Neural cell (in vitro differentiated cells): ENCODE data around the gene FUT7.

Source experiments
- EP300 ChIP-seq: fragments of 450-650 bp; conservative IDR thresholded peaks from 2 replicates; pipeline ENCODE4 v1.6.1; 2014; ENCODE audit warnings: antibody characterized with exemption, mild to moderate bottlenecking, moderate library complexity; ENCODE audit not compliant: poor library complexity, severe bottlenecking
- EZH2 ChIP-seq: fragments of 200-600, 300-800 bp; shearing (Covaris generic), sonication (generic); IDR thresholded peaks from 2 replicates; pipeline ENCODE4 v1.6.1; 2014; ENCODE audit warnings: antibody characterized with exemption, low read length, borderline replicate concordance, mild to moderate bottlenecking; ENCODE audit not compliant: insufficient read depth, poor library complexity, severe bottlenecking
- MXI1 ChIP-seq: fragments of 450-650 bp; conservative IDR thresholded peaks from 2 replicates; pipeline ENCODE4 v1.6.1; 2014; ENCODE audit warnings: antibody characterized with exemption, mild to moderate bottlenecking; ENCODE audit not compliant: poor library complexity, severe bottlenecking
- POLR2AphosphoS5 ChIP-seq: IDR thresholded peaks from 2 replicates; pipeline ENCODE4 v1.6.1; 2012
- RAD21 ChIP-seq: fragments of 450-650 bp; conservative IDR thresholded peaks from 2 replicates; pipeline ENCODE4 v1.6.1; 2014; ENCODE audit warnings: antibody characterized with exemption, mild to moderate bottlenecking, moderate library complexity
- SMC3 ChIP-seq: fragments of 450-650 bp; conservative IDR thresholded peaks from 2 replicates; pipeline ENCODE4 v1.6.1; 2014; ENCODE audit warnings: antibody characterized with exemption, mild to moderate bottlenecking, moderate library complexity; ENCODE audit not compliant: poor library complexity
- TAF1 ChIP-seq: IDR thresholded peaks from 2 replicates; pipeline ENCODE4 v1.6.1; 2012; ENCODE audit warnings: low read depth
- TF ChIP-seq, protein P1 (sequence below): fragments of 450-650 bp; IDR thresholded peaks from 2 replicates; pipeline ENCODE4 v1.5.1; 2014; ENCODE audit warnings: antibody characterized with exemption, mild to moderate bottlenecking, moderate library complexity; ENCODE audit not compliant: poor library complexity, severe bottlenecking
- TF ChIP-seq, protein P2 (sequence below): IDR thresholded peaks from 2 replicates; pipeline ENCODE4 v1.6.1; 2012; ENCODE audit warnings: borderline replicate concordance

DNA sequence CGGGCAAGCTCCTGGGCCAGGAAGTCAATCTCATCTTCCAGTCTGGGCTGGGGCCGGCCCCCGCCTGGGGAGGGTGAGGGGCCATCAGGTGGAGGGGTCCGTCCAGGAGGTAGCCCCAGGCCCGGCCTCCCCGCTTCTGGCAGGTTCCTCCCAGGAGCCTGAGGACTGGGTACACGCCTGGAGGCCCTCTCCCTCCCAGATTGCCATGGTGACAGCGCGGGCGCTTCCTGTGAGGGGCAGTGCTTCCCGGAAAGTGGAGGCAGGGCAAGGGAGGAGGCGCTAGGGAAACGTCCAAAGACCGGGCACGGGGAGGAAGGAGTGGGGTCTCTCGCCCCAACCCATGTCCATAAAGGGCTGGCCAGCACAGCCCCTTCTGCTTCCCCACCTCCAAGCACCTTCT is 9.2 kb upstream of the FUT7 start:
- TF ChIP-seq, protein P1, sequence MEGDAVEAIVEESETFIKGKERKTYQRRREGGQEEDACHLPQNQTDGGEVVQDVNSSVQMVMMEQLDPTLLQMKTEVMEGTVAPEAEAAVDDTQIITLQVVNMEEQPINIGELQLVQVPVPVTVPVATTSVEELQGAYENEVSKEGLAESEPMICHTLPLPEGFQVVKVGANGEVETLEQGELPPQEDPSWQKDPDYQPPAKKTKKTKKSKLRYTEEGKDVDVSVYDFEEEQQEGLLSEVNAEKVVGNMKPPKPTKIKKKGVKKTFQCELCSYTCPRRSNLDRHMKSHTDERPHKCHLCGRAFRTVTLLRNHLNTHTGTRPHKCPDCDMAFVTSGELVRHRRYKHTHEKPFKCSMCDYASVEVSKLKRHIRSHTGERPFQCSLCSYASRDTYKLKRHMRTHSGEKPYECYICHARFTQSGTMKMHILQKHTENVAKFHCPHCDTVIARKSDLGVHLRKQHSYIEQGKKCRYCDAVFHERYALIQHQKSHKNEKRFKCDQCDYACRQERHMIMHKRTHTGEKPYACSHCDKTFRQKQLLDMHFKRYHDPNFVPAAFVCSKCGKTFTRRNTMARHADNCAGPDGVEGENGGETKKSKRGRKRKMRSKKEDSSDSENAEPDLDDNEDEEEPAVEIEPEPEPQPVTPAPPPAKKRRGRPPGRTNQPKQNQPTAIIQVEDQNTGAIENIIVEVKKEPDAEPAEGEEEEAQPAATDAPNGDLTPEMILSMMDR: no peak
- no peak for TF ChIP-seq TAF1
- TF ChIP-seq SMC3: no peak
- no peak for TF ChIP-seq EP300
- TF ChIP-seq, protein P2, sequence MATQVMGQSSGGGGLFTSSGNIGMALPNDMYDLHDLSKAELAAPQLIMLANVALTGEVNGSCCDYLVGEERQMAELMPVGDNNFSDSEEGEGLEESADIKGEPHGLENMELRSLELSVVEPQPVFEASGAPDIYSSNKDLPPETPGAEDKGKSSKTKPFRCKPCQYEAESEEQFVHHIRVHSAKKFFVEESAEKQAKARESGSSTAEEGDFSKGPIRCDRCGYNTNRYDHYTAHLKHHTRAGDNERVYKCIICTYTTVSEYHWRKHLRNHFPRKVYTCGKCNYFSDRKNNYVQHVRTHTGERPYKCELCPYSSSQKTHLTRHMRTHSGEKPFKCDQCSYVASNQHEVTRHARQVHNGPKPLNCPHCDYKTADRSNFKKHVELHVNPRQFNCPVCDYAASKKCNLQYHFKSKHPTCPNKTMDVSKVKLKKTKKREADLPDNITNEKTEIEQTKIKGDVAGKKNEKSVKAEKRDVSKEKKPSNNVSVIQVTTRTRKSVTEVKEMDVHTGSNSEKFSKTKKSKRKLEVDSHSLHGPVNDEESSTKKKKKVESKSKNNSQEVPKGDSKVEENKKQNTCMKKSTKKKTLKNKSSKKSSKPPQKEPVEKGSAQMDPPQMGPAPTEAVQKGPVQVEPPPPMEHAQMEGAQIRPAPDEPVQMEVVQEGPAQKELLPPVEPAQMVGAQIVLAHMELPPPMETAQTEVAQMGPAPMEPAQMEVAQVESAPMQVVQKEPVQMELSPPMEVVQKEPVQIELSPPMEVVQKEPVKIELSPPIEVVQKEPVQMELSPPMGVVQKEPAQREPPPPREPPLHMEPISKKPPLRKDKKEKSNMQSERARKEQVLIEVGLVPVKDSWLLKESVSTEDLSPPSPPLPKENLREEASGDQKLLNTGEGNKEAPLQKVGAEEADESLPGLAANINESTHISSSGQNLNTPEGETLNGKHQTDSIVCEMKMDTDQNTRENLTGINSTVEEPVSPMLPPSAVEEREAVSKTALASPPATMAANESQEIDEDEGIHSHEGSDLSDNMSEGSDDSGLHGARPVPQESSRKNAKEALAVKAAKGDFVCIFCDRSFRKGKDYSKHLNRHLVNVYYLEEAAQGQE: no peak
- no peak for TF ChIP-seq RAD21
- no peak for TF ChIP-seq EZH2
- TF ChIP-seq POLR2AphosphoS5: no peak
- TF ChIP-seq MXI1: no peak
